HEK293 (cell line): ENCODE measurements around the gene SVIL.
"Not testable (repeated sequence)": the region's sequence is repeated elsewhere in the genome, so short reads cannot be mapped to it uniquely, and the experiment has no call there.

ENCODE experiments used
- CTCF ChIA-PET: fragments of 350-600 bp; formaldehyde crosslinking; extraction: SDS; loops from one replicate; lab custom pipeline; 2021; ENCODE audit warnings: antibody characterized with exemption; lab: Yijun Ruan, JAX
- POLR2A ChIA-PET: fragments of 300-600 bp; formaldehyde crosslinking; extraction: SDS; loops from one replicate; lab custom pipeline; 2020; ENCODE audit warnings: antibody characterized with exemption, inconsistent platforms; lab: Yijun Ruan, JAX
- H3K27ac ChIP-seq: fragments of 200-500 bp; sonication (Bioruptor generic); 2 replicates; pipeline ENCODE4 v1.5.1; 2014; ENCODE audit warnings: low read depth, low read length, control low read depth, inconsistent platforms; ENCODE audit errors: extremely low read depth
- H3K36me3 ChIP-seq, 2 experiments: fragments of 200-500 bp in 1 of 2; sonication (Bioruptor generic) in 1 of 2; 1 replicate in 1 of 2; 2 replicates in 1 of 2; pipeline ENCODE4 v1.5.1; 2014 to 2017; ENCODE audit warnings: inconsistent platforms in 2 of 2, low read length in 2 of 2; ENCODE audit not compliant: control insufficient read depth in 2 of 2, insufficient read depth in 1 of 2
- H3K4me1 ChIP-seq: fragments of 200-500 bp; sonication (Bioruptor generic); 2 replicates; pipeline ENCODE4 v1.5.1; 2014; ENCODE audit warnings: mild to moderate bottlenecking, low read length, inconsistent platforms; ENCODE audit not compliant: control insufficient read depth, insufficient read depth
- H3K4me3 ChIP-seq: 2 replicates; pipeline ENCODE4 v1.5.1; 2011; ENCODE audit warnings: low read depth, mild to moderate bottlenecking, control low read depth, low read length, moderate library complexity
- H3K9me3 ChIP-seq: fragments of 200-500 bp; sonication (Bioruptor generic); 2 replicates; pipeline ENCODE4 v1.5.1; 2014; ENCODE audit warnings: low read depth, low read length, inconsistent platforms; ENCODE audit not compliant: control insufficient read depth, insufficient read depth
- EGR2 ChIP-seq: fragments of 450-650 bp; formaldehyde crosslinking; IDR thresholded peaks from 2 replicates; pipeline ENCODE4 v1.5.1; 2016; ENCODE audit warnings: low read depth, missing biosample characterization, missing genetic modification characterization
- IKZF3 ChIP-seq: fragments of 450-650 bp; IDR thresholded peaks from 2 replicates; pipeline ENCODE4 v1.5.0; 2018; ENCODE audit warnings: missing biosample characterization, mild to moderate bottlenecking, missing genetic modification characterization, moderate library complexity
- ZBTB48 ChIP-seq: fragments of 450-650 bp; formaldehyde crosslinking; IDR thresholded peaks from 2 replicates; pipeline ENCODE4 v1.5.1; 2016; ENCODE audit warnings: missing biosample characterization, missing genetic modification characterization
- ZFHX2 ChIP-seq: fragments of 450-650 bp; formaldehyde crosslinking; conservative IDR thresholded peaks from 2 replicates; pipeline ENCODE4 v1.5.1; 2016; ENCODE audit warnings: missing biosample characterization, missing genetic modification characterization
- ZNF132 ChIP-seq: fragments of 450-650 bp; formaldehyde crosslinking; IDR thresholded peaks from 2 replicates; pipeline ENCODE4 v1.5.1; 2017; ENCODE audit warnings: missing biosample characterization, missing genetic modification characterization, borderline replicate concordance
- ZNF133 ChIP-seq: fragments of 450-650 bp; formaldehyde crosslinking; IDR thresholded peaks from 2 replicates; pipeline ENCODE4 v1.5.1; 2016; ENCODE audit warnings: missing biosample characterization, missing genetic modification characterization
- ZNF16 ChIP-seq: fragments of 450-650 bp; formaldehyde crosslinking; IDR thresholded peaks from 2 replicates; pipeline ENCODE4 v1.5.1; 2016; ENCODE audit warnings: low read depth, missing biosample characterization, missing genetic modification characterization
- ZNF169 ChIP-seq: fragments of 450-650 bp; formaldehyde crosslinking; IDR thresholded peaks from 2 replicates; pipeline ENCODE4 v1.5.1; 2016; ENCODE audit warnings: missing biosample characterization, missing genetic modification characterization
- ZNF175 ChIP-seq: fragments of 450-650 bp; formaldehyde crosslinking; IDR thresholded peaks from 2 replicates; pipeline ENCODE4 v1.5.1; 2016; ENCODE audit warnings: missing biosample characterization, missing genetic modification characterization
- ZNF302 ChIP-seq: fragments of 450-650 bp; formaldehyde crosslinking; IDR thresholded peaks from 2 replicates; pipeline ENCODE4 v1.5.1; 2016; ENCODE audit warnings: missing biosample characterization, missing genetic modification characterization, low read depth
- ZNF350 ChIP-seq: fragments of 450-650 bp; formaldehyde crosslinking; IDR thresholded peaks from 2 replicates; pipeline ENCODE4 v1.5.0; 2017; ENCODE audit warnings: missing biosample characterization, mild to moderate bottlenecking, missing genetic modification characterization
- ZNF37A ChIP-seq: fragments of 450-650 bp; IDR thresholded peaks from 2 replicates; pipeline ENCODE4 v1.5.1; 2018; ENCODE audit warnings: missing biosample characterization, missing genetic modification characterization
- ZNF391 ChIP-seq: fragments of 450-650 bp; formaldehyde crosslinking; IDR thresholded peaks from 2 replicates; pipeline ENCODE4 v1.5.1; 2016; ENCODE audit warnings: low read depth, missing biosample characterization, missing genetic modification characterization, borderline replicate concordance
- ZNF555 ChIP-seq: fragments of 450-650 bp; formaldehyde crosslinking; conservative IDR thresholded peaks from 2 replicates; pipeline ENCODE4 v1.5.1; 2017; ENCODE audit warnings: missing biosample characterization, mild to moderate bottlenecking, missing genetic modification characterization, inconsistent platforms
- ZNF558 ChIP-seq: fragments of 450-650 bp; formaldehyde crosslinking; IDR thresholded peaks from 2 replicates; pipeline ENCODE4 v1.5.1; 2016; ENCODE audit warnings: missing biosample characterization, missing genetic modification characterization
- ZNF560 ChIP-seq: fragments of 450-650 bp; formaldehyde crosslinking; IDR thresholded peaks from 2 replicates; pipeline ENCODE4 v1.5.1; 2017; ENCODE audit warnings: missing biosample characterization, missing genetic modification characterization, borderline replicate concordance
- ZNF585B ChIP-seq: fragments of 450-650 bp; formaldehyde crosslinking; IDR thresholded peaks from 2 replicates; pipeline ENCODE4 v1.5.1; 2016; ENCODE audit warnings: missing biosample characterization, missing genetic modification characterization
- ZNF600 ChIP-seq: fragments of 450-650 bp; formaldehyde crosslinking; IDR thresholded peaks from 2 replicates; pipeline ENCODE4 v1.5.1; 2016; ENCODE audit warnings: missing biosample characterization, missing genetic modification characterization
- ZNF707 ChIP-seq: fragments of 450-650 bp; formaldehyde crosslinking; IDR thresholded peaks from 2 replicates; pipeline ENCODE4 v1.5.1; 2016; ENCODE audit warnings: missing biosample characterization, missing genetic modification characterization
- ZNF792 ChIP-seq: fragments of 450-650 bp; formaldehyde crosslinking; IDR thresholded peaks from 2 replicates; pipeline ENCODE4 v1.5.1; 2016; ENCODE audit warnings: missing biosample characterization, missing genetic modification characterization
- ZSCAN5A ChIP-seq: fragments of 450-650 bp; formaldehyde crosslinking; IDR thresholded peaks from 2 replicates; pipeline ENCODE4 v1.5.1; 2016; ENCODE audit warnings: missing biosample characterization, missing genetic modification characterization
- TF ChIP-seq, protein P1 (sequence below): fragments of 450-650 bp; formaldehyde crosslinking; IDR thresholded peaks from 2 replicates; pipeline ENCODE4 v1.5.1; 2016; ENCODE audit warnings: missing biosample characterization, missing genetic modification characterization

Gene SVIL

DNA sequence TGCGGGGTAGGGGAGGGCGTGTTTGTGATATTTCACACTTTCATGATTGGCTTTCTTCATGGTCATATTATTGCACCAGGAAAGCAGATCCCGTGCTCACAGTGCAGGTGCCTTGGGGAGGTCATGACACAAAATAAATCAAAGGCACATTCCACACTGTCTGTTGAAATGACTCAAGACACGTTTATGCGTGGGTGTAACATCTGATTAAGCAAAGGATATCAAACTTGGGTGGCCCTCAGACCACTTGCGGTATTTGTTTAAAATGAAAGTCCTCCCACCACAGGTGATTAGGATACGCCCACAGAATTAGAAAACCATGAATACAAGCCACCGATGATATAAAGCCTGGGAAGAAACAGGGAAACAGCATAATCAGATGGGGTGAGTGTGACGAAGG lies 51.1 kb downstream of the SVIL start:
- no peaks in the 10 kb centered on the region for H3K9me3 ChIP-seq
- ChIA-PET POLR2A (no interaction called here), CTCF (no interaction called here)
- no peak overlapping the region for H3K27ac ChIP-seq
- no peak overlapping the region for H3K4me3 ChIP-seq
- peaks cover 5% of the 10 kb centered on the region; the same call in 1 of the 2 replicates for H3K4me1 ChIP-seq
- no peaks in the 10 kb centered on the region for H3K36me3 ChIP-seq
- TF ChIP-seq ZNF560 (tag by site-specific recombination) (no peak), IKZF3 (tag by site-specific recombination) (no peak), ZSCAN5A (tag by site-specific recombination) (no peak), ZNF350 (no peak), ZNF132 (tag by site-specific recombination) (no peak), ZNF391 (tag by site-specific recombination) (no peak), ZNF707 (tag by site-specific recombination) (no peak), ZFHX2 (peak; percentile 84), ZNF555 (tag by site-specific recombination) (no peak), ZNF585B (no peak), EGR2 (tag by site-specific recombination) (peak; percentile 83)

DNA sequence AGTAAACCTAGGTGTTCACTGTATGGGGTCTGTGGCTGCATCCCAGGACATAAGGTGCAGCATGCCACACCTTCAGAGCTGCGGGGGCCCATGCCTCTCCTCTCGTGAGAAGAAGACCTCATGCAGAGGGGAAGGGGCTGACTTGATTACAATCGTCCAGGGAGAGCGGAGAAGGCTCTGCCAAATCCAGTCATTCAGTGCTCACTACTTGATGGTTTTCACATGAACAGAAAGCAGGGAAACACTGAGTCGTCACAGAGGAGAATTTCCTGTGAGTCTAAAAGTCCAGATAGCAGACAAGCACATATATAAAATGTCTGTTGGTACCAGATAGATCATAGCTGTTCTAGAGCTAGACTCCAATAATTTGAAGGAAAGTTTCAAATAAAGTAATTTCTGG lies 52.0 kb downstream of the SVIL start:
- CTCF ChIA-PET, result interaction anchor here (0.5 to 1.1 kb wide), 3 partner anchors 73 to 697 kb away, joined by 3 to 4 read pairs (median 3); no protein-coding TSS in a partner anchor
- H3K4me3 ChIP-seq, POLR2A ChIA-PET, H3K4me1 ChIP-seq, H3K9me3 ChIP-seq, H3K27ac ChIP-seq, H3K36me3 ChIP-seq: not testable (repeated sequence)

- Histone ChIP-seq H3K4me3 (no peak overlapping the region), H3K9me3 (no peaks in the 10 kb centered on the region), H3K27ac (no peak overlapping the region), H3K4me1 (no peaks in the 10 kb centered on the region), H3K36me3 (no peaks in the 10 kb centered on the region)
- CTCF ChIA-PET, result interaction anchor here (1.3 kb wide), 1 partner anchor 10 kb away, joined by 3 read pairs; no protein-coding TSS in a partner anchor
- no peak for TF ChIP-seq ZNF175 (tag by site-specific recombination)
- no peak for TF ChIP-seq ZNF16 (tag by site-specific recombination)
- TF ChIP-seq ZNF792 (tag by site-specific recombination), result no peak
- no peak for TF ChIP-seq ZNF302
- no peak for TF ChIP-seq ZNF133 (tag by site-specific recombination)
- no peak for TF ChIP-seq ZNF37A (tag by site-specific recombination)
- no peak for TF ChIP-seq ZNF600
- no peak for TF ChIP-seq ZNF558 (tag by site-specific recombination)
- TF ChIP-seq ZNF169 (tag by site-specific recombination), result no peak
- TF ChIP-seq, protein P1, sequence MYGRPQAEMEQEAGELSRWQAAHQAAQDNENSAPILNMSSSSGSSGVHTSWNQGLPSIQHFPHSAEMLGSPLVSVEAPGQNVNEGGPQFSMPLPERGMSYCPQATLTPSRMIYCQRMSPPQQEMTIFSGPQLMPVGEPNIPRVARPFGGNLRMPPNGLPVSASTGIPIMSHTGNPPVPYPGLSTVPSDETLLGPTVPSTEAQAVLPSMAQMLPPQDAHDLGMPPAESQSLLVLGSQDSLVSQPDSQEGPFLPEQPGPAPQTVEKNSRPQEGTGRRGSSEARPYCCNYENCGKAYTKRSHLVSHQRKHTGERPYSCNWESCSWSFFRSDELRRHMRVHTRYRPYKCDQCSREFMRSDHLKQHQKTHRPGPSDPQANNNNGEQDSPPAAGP, result no peak
- TF ChIP-seq ZBTB48, result no peak
- POLR2A ChIA-PET, result no interaction called here
Measured at GRCh38 chr10:29579455-29579970, 55.3 kb downstream of the SVIL start.
